Mesodermal cell (in vitro differentiated cells): ENCODE results near the gene ARPC3.
A peak's percentile ranks its signal among the peaks of the same experiment; 100 is the strongest.
"Not testable (repeated sequence)": the region's sequence is repeated elsewhere in the genome, so short reads cannot be mapped to it uniquely, and the experiment has no call there.

Experiments
- H3K27ac ChIP-seq: 2 replicates; pipeline ENCODE4 v1.7.0; 2013; ENCODE audit warnings: mild to moderate bottlenecking, low read depth, low read length, moderate library complexity; ENCODE audit not compliant: severe bottlenecking
- H3K36me3 ChIP-seq: 2 replicates; pipeline ENCODE4 v1.7.1; 2013; ENCODE audit warnings: mild to moderate bottlenecking, low read length, moderate library complexity; ENCODE audit not compliant: control insufficient read depth, insufficient read depth
- H3K4me1 ChIP-seq: one replicate; pipeline ENCODE4 v1.7.1; 2013; ENCODE audit warnings: mild to moderate bottlenecking, low read length; ENCODE audit not compliant: insufficient read depth, control insufficient read depth, poor library complexity, severe bottlenecking
- H3K4me3 ChIP-seq: 2 replicates; pipeline ENCODE4 v1.7.0; 2013; ENCODE audit warnings: low read length, control low read depth, mild to moderate bottlenecking; ENCODE audit not compliant: insufficient read depth, poor library complexity, severe bottlenecking; ENCODE audit errors: extremely low read depth
- H3K9me3 ChIP-seq: 2 replicates; pipeline ENCODE4 v1.7.1; 2013; ENCODE audit warnings: mild to moderate bottlenecking, low read length, moderate library complexity; ENCODE audit not compliant: control insufficient read depth
- WGBS, 2 experiments: methylation state at CpG; one replicate each; pipeline ENCODE4 v1.1.5; 2013; ENCODE audit warnings: missing lambda C conversion rate in 2 of 2; ENCODE audit not compliant: insufficient coverage in 2 of 2; 5-methylcytosine and 5-hydroxymethylcytosine counted together

ARPC3 gene

DNA sequence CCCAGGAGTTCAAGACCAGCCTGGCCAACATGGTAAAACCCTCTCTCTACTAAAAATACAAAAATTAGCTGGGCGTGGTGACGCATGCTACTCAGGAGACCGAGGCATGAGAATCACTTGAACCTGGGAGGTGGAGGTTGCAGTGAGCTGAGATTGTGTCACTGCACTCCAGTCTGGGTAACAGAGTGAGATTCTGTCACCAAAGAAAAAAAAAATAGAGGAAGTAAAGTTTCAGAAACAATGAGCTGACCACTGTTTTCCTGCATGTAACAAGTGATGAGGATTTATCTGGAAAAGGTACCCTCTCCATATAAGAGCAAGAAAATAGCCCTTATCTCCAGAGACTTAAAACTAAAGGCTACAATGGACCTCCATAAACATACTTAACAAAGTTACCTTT lies 33.0 kb downstream of the ARPC3 start:
- not testable (repeated sequence) for H3K4me3 ChIP-seq, H3K36me3 ChIP-seq, H3K27ac ChIP-seq, H3K4me1 ChIP-seq, H3K9me3 ChIP-seq
- whole genome bisulfite sequencing, 2 experiments = 80 to 94% methylated on average over 1 to 3 of the region's 3 CpGs

DNA sequence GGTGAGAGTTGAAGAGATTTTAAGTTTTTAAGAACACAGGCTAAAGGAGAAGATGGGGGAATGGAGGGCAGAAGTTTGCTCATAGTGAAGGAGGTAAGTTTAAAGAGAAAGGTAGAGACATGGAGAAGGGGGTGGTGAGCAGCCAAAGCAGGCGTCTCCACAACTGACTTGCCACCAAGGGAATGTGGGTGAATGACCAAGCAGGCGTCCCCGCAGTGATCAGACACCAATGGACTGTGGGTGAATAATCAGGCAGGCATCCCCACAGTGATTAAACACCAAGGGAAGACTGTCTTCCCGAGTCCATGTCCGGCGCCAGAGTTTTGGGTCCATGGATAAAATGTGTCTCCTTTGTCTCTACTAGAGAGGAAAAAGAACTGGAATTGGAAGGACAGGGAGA lies 40.1 kb downstream of the ARPC3 start:
- not testable (repeated sequence) for H3K27ac ChIP-seq, H3K4me1 ChIP-seq, H3K36me3 ChIP-seq, H3K9me3 ChIP-seq, H3K4me3 ChIP-seq
- 93 to 94% methylated on average over 6 of the region's 6 CpGs for WGBS, 2 experiments

DNA sequence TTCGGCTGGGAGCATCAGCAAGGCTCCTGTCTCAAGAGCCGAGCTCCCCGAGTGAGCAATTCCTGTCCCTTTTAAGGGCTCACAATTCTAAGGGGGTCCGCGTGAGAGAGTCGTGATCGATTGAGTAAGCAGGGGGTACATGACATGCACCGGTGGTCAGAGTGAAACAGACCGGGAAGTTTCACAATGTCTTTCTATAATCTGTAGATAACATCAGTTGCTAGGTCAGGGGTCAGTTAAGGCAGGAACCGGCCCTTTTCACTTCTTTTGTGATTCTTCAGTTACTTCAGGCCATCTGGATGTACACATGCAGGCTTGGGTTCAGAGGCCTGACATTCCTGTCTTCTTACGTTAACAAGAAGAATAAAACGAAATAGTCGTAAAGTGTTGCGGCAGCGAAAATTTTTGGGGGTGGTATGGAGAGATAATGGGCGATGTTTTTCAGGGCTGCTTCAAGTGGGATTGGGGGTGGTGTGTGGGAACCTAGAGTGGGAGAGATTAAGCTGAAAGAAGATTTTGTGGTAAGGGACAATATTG lies 44.9 kb downstream of the ARPC3 start:
- H3K36me3 ChIP-seq = peaks cover 17% of the 10 kb centered on the region
- not testable (repeated sequence) for H3K27ac ChIP-seq, H3K4me3 ChIP-seq, H3K9me3 ChIP-seq, H3K4me1 ChIP-seq
- WGBS, 2 experiments = 96 to 99% methylated on average over 12 to 15 of the region's 16 CpGs

DNA sequence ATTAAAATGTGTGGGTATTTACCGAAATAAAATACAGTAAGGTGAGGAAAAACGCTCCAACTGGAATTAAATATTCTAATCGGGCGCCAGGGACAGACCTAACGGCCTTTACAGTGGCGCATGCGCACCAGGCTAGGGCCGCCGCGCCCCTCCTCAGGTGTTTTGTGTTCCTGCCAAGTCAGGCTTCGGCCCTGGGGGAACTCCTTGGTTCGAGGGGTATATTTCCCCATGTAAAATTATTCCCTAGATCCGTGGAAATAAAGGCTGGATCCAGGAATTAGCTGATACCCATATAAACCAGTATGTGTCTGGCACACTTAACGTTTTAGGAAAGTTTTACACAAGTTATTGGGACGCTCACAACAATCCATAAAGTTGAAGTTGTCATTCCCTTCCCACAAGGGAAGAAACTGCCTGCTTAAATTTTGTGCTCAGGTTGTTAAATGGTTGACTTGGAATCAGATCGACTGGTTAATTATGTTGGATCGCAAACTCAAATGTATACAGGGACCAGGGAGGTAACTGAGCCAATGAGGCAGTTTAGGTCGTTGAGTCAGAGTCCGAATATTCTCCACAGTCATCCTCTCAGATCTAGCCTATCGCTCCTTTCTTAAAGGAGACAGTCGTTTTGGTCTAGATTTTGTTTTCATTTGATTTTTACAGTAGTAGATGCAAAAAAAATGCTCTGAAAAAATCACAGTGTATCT lies 46.0 kb downstream of the ARPC3 start:
- Histone ChIP-seq H3K4me1 (no peaks in the 10 kb centered on the region), H3K27ac (peak overlapping the region; percentile 98), H3K36me3 (peaks cover 26% of the 10 kb centered on the region), H3K4me3 (peak overlapping the region; percentile 88), H3K9me3 (no peaks in the 10 kb centered on the region)
- WGBS, 2 experiments = 23% methylated on average over 15 to 18 of the region's 21 CpGs

DNA sequence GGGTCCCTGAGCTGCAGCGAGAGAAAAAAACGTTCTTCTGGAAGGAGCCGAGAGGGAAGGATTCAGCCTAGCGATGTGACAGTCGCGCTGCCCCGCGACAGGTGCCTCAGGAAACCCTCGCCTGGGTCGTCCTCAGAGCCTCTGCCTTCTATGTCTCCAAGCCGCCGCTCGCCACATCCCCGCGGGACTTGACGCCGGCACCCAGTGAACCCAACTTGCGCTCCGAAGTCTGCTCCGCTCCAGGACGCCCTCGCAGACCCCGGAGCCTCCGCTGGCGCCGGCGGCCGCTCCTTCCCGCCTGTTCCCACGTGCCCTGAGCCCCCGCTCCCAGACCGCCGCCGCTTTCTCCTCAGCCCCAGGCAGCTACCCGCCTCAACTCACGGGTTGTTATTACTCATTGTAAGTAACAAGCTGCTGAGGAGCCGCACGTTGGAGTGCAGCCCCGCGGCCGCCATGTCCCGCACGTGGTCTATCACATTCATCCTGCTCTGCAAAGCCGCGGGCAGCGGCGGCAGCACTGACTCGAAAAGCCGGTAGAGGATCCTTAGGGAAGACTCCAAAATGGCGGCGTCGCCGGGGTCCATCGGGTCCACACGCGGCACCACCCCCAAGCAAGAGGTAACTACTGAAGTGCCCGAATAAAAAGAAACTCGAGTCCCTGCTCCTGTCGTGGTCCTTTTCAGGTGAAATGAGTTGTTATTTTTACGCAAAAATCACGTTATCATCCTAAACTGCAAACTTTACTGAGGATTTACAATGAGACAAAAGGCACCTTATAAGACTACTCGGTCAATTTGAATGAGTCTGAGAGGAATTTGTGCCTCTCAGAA lies 46.8 kb downstream of the ARPC3 start, which contains the start of gene ANAPC7:
ANAPC7 (minus strand) TSS at position 563 of the 830 bp plus-strand sequence; CDS start at position 482, 81 bp downstream.
- WGBS, 2 experiments = 0% methylated on average over 51 to 55 of the region's 62 CpGs
- Histone ChIP-seq H3K4me3 (peak within 1 kb of the TSS; percentile 88), H3K4me1 (no peaks in the 10 kb centered on the region), H3K27ac (peak within 1 kb of the TSS; percentile 98), H3K9me3 (no peaks in the 10 kb centered on the region), H3K36me3 (peaks cover 32% of the 10 kb centered on the region)
